Superior temporal gyrus (tissue), 1 donor: ENCODE measurements around the gene FCRL3.
"Not testable (repeated sequence)": the region's sequence is repeated elsewhere in the genome, so short reads cannot be mapped to it uniquely, and the experiment has no call there.

ENCODE experiments used
- DNase-seq: peaks from one replicate; pipeline ENCODE4 v3.0.0-alpha.2; 2016; ENCODE audit errors: extremely low spot score

Gene FCRL3

GRCh38 chr1:157700732-157701131 is at the start of gene FCRL3:
Gene FCRL3 (minus strand): TSS chr1:157700769. CDS start chr1:157700489, 280 bp downstream.
- DNase-seq = no peak

- DNase-seq = no peak
Observed at GRCh38 chr1:157748262-157748817, 47.8 kb upstream of the FCRL3 start.

- DNase-seq = no peak
Observed at GRCh38 chr1:157739229-157739901, 38.8 kb upstream of the FCRL3 start.

GRCh38 chr1:157735991-157736390 is 35.4 kb upstream of the FCRL3 start:
- DNase-seq = not testable (repeated sequence)

- DNase-seq = no peak
Observed at GRCh38 chr1:157734321-157734720, 33.8 kb upstream of the FCRL3 start.

- no peak for DNase-seq
Observed at GRCh38 chr1:157732755-157733154, 32.2 kb upstream of the FCRL3 start.

GRCh38 chr1:157725221-157725577 is 24.6 kb upstream of the FCRL3 start:
- DNase-seq = no peak

GRCh38 chr1:157724537-157725220 is 24.1 kb upstream of the FCRL3 start:
- no peak for DNase-seq

GRCh38 chr1:157723157-157723556 is 22.6 kb upstream of the FCRL3 start:
- no peak for DNase-seq

GRCh38 chr1:157721985-157722384 is 21.4 kb upstream of the FCRL3 start:
- no peak for DNase-seq

- DNase-seq = no peak
Observed at GRCh38 chr1:157715736-157716135, 15.2 kb upstream of the FCRL3 start.

- DNase-seq = no peak
Observed at GRCh38 chr1:157711802-157712201, 11.2 kb upstream of the FCRL3 start.

GRCh38 chr1:157704878-157705277 is 4.3 kb upstream of the FCRL3 start:
- DNase-seq = no peak

- no peak for DNase-seq
Observed at GRCh38 chr1:157703981-157704380, 3.4 kb upstream of the FCRL3 start.

GRCh38 chr1:157702308-157702825 is 1.8 kb upstream of the FCRL3 start:
- no peak for DNase-seq

GRCh38 chr1:157700305-157700704 is 264 bp downstream of the FCRL3 start:
- DNase-seq = no peak

GRCh38 chr1:157697781-157698569 is 2.6 kb downstream of the FCRL3 start:
- no peak for DNase-seq

GRCh38 chr1:157696966-157697628 is 3.5 kb downstream of the FCRL3 start:
- no peak for DNase-seq

GRCh38 chr1:157695417-157695816 is 5.2 kb downstream of the FCRL3 start:
- DNase-seq = no peak

- peak; percentile 79 for DNase-seq
Observed at GRCh38 chr1:157691285-157691920, 9.2 kb downstream of the FCRL3 start.
